RKO (cell line): ENCODE results near the gene LCT.
A peak's percentile ranks its signal among the peaks of the same experiment; 100 is the strongest.
"Not testable (repeated sequence)": the region's sequence is repeated elsewhere in the genome, so short reads cannot be mapped to it uniquely, and the experiment has no call there.

Experiments used
- DNase-seq: peaks from one replicate; pipeline ENCODE4 v3.0.0-alpha.2; 2016; ENCODE audit warnings: low spot score

Gene LCT

GRCh38 chr2:135831180-135831812 is 5.7 kb downstream of the LCT start:
- no peak for DNase-seq

GRCh38 chr2:135829378-135830135 is 7.4 kb downstream of the LCT start:
- DNase-seq: no peak

GRCh38 chr2:135826544-135826943 is 10.4 kb downstream of the LCT start:
- DNase-seq: no peak

GRCh38 chr2:135825550-135826176 is 11.3 kb downstream of the LCT start:
- DNase-seq: no peak

GRCh38 chr2:135825131-135825530 is 11.9 kb downstream of the LCT start:
- DNase-seq: no peak

- no peak for DNase-seq
Observed at GRCh38 chr2:135822855-135823254, 14.1 kb downstream of the LCT start.

- no peak for DNase-seq
Observed at GRCh38 chr2:135821190-135821589, 15.8 kb downstream of the LCT start.

GRCh38 chr2:135820003-135820618 is 16.9 kb downstream of the LCT start:
- no peak for DNase-seq

- DNase-seq: peak; percentile 48
Observed at GRCh38 chr2:135818937-135819610, 17.9 kb downstream of the LCT start.

GRCh38 chr2:135817951-135818350 is 19.0 kb downstream of the LCT start:
- DNase-seq: no peak

- DNase-seq: no peak
Observed at GRCh38 chr2:135817466-135817865, 19.5 kb downstream of the LCT start.

GRCh38 chr2:135815269-135815668 is 21.7 kb downstream of the LCT start:
- DNase-seq: no peak

- DNase-seq: no peak
Observed at GRCh38 chr2:135812907-135813511, 24.0 kb downstream of the LCT start.

- not testable (repeated sequence) for DNase-seq
Observed at GRCh38 chr2:135807874-135808273, 29.1 kb downstream of the LCT start.

- no peak for DNase-seq
Observed at GRCh38 chr2:135803278-135803677, 33.7 kb downstream of the LCT start.

GRCh38 chr2:135802350-135802749 is 34.6 kb downstream of the LCT start:
- DNase-seq: no peak

GRCh38 chr2:135800513-135801460 is 36.2 kb downstream of the LCT start:
- DNase-seq: no peak

GRCh38 chr2:135799738-135800137 is 37.2 kb downstream of the LCT start:
- DNase-seq: no peak

GRCh38 chr2:135798762-135799161 is 38.2 kb downstream of the LCT start:
- DNase-seq: peak; percentile 33

GRCh38 chr2:135798275-135798705 is 38.7 kb downstream of the LCT start:
- no peak for DNase-seq
